Testis (tissue), 2 donors: ENCODE data around the gene ARHGEF2.

Source experiments
- CTCF ChIP-seq, 3 experiments: fragments of 450-650 bp in 2 of 3; fragments of 200-600 bp in 1 of 3; sonication (generic) in 1 of 3; IDR thresholded peaks; one replicate each; pipeline ENCODE4 v1.5.1; 2016 to 2019; ENCODE audit warnings: antibody characterized with exemption in 3 of 3, mild to moderate bottlenecking in 2 of 3, moderate library complexity in 1 of 3
- POLR2A ChIP-seq: fragments of 450-650 bp; IDR thresholded peaks from one replicate; pipeline ENCODE4 v1.6.1; 2017; ENCODE audit warnings: antibody characterized with exemption, mild to moderate bottlenecking, moderate library complexity

- TF ChIP-seq POLR2A: no peak
- TF ChIP-seq CTCF (IDR thresholded peaks at IDR 0.05): no peak
Measured at GRCh38 chr1:155990005-155990739, 11.8 kb upstream of the ARHGEF2 start.
